Retina (tissue), 1 donor: ENCODE measurements around the gene ARX.

Experiments
- DNase-seq: peaks from one replicate; pipeline ENCODE4 v3.0.0-alpha.2; 2016

Gene ARX

GRCh38 chrX:25016361-25016671 is 551 bp upstream of the ARX start:
- DNase-seq = peak; percentile 41

- no peak for DNase-seq
Measured at GRCh38 chrX:25014366-25014838, 1.4 kb downstream of the ARX start.

- DNase-seq = no peak
Measured at GRCh38 chrX:25013632-25014365, 2.0 kb downstream of the ARX start.

GRCh38 chrX:25012793-25013631 is 2.8 kb downstream of the ARX start:
- no peak for DNase-seq

GRCh38 chrX:25012433-25012735 is 3.4 kb downstream of the ARX start:
- DNase-seq = no peak

- DNase-seq = no peak
Measured at GRCh38 chrX:25011589-25012432, 4.0 kb downstream of the ARX start.

GRCh38 chrX:25010784-25011588 is 4.8 kb downstream of the ARX start:
- DNase-seq = no peak

GRCh38 chrX:25009407-25009806 is 6.4 kb downstream of the ARX start:
- no peak for DNase-seq

GRCh38 chrX:25007059-25008053 is 8.4 kb downstream of the ARX start:
- DNase-seq = no peak

GRCh38 chrX:25006586-25007058 is 9.1 kb downstream of the ARX start:
- no peak for DNase-seq

- DNase-seq = no peak
Measured at GRCh38 chrX:25005382-25006185, 10.2 kb downstream of the ARX start.

- peak; percentile 34 for DNase-seq
Measured at GRCh38 chrX:25005034-25005381, 10.8 kb downstream of the ARX start.

GRCh38 chrX:25004485-25005032 is 11.2 kb downstream of the ARX start:
- peak; percentile 65 for DNase-seq

- DNase-seq = no peak
Measured at GRCh38 chrX:25004040-25004439, 11.7 kb downstream of the ARX start.

GRCh38 chrX:25003066-25003849 is 12.5 kb downstream of the ARX start:
- peak; percentile 49 for DNase-seq

GRCh38 chrX:25002661-25003020 is 13.1 kb downstream of the ARX start:
- DNase-seq = no peak

GRCh38 chrX:25001808-25002660 is 13.7 kb downstream of the ARX start:
- DNase-seq = peak; percentile 22

GRCh38 chrX:24999511-24999910 is 16.3 kb downstream of the ARX start:
- DNase-seq = no peak
